Measurements from ENCODE around the gene DYNLL2. TPM values are rescaled to one million over a fixed set of nuclear protein-coding genes. Genes with fewer than 3 reads are reported as not detected.

Gene DYNLL2
- total RNA-seq, 2 donors from 2014 or later: 41.0 to 44.1 TPM

DNA sequence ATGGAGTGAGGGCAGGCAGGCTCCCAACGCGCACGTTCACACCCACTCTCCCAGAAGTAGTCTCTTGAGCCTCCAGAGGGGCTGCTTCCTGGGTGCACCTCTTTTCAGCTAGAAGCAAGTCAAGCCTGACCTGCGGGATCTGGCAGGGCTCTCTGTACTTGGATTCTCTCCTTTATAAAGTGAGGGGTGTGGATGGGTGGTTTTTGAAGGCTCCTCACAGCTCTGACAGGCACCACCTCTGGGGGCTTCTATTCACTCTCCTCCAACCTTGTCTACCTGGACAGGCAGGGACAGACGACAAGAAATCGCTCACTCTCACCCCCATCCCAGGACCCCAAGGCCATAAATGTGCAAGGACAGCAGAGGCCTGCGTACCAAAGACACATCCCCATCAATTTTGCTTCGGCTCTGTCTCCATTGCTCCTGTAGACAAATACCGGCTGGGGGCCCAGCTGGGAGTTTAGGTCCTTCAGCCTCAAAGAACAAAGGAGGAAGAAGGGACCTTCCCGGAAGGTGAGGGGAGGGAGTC, 814 bp upstream of the DYNLL2 start:
- ATAC-seq (no peak), DNase-seq (no peak)
- Mint-ChIP-seq H3K27ac (no peak overlapping the region), H3K27me3 (peaks cover 17% of the 10 kb centered on the region), H3K4me3 (peak overlapping the region; percentile 75), H3K36me3 (ENCODE audit: low read depth) (peaks cover 3% of the 10 kb centered on the region), H3K4me1 (peaks cover 23% of the 10 kb centered on the region)
- no peaks in the 10 kb centered on the region for H3K9me3 ChIP-seq (ENCODE audit: control insufficient read depth, low read length, poor library complexity, severe bottlenecking)

DNA sequence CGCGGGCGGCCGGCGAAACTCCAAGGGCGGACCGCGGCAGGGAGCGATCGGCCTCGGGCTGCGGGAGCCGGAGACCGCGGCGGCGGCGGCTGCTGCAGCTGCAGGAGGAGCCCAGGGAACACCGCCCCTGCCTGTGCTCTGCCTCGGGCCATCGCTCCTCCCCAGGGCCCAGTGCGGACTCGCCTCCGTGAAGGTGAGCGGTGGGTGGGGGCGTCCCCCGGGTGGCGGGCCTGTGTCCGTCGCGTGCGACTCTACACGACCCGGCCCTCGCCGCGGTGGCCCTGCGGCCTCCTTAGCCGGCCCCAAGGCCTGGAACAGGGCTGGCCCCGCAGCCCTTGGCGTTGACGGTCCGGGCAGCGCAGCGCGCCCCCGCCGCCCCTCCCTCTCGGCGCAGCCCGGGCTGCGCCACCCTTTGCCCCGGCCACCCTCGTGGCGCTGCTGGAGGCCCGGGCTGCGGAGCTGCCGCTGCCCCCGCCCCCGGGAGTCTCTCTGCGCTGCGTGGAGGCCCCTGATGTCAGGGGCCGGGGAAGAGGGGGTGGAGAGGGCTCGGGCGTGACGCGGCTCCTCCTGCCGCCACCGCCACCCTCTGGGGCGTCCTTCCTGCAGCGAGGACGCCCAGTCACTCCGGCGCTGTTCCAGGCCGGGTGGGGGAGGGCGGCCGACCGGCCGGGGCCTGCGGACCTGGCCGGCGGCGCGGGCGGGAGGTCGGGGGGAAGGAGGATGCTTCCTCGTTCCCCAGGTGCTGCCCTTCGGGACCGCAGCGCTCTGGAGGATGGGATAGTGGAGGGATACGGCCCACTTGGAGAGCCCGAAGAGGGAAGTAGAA, 485 bp downstream of the DYNLL2 start:
- H3K27ac Mint-ChIP-seq: peak overlapping the region; percentile 89
- H3K4me3 Mint-ChIP-seq: peak overlapping the region; percentile 89
- DNase-seq (peak; percentile 53 to 59 (median 57)), ATAC-seq (peak; percentile 67)
- H3K9me3 ChIP-seq (ENCODE audit: control insufficient read depth, low read length, poor library complexity, severe bottlenecking): no peaks in the 10 kb centered on the region
- peaks cover 34% of the 10 kb centered on the region for H3K4me1 Mint-ChIP-seq
- H3K36me3 Mint-ChIP-seq (ENCODE audit: low read depth): peaks cover 6% of the 10 kb centered on the region
- H3K27me3 Mint-ChIP-seq: peaks cover 12% of the 10 kb centered on the region

DNA sequence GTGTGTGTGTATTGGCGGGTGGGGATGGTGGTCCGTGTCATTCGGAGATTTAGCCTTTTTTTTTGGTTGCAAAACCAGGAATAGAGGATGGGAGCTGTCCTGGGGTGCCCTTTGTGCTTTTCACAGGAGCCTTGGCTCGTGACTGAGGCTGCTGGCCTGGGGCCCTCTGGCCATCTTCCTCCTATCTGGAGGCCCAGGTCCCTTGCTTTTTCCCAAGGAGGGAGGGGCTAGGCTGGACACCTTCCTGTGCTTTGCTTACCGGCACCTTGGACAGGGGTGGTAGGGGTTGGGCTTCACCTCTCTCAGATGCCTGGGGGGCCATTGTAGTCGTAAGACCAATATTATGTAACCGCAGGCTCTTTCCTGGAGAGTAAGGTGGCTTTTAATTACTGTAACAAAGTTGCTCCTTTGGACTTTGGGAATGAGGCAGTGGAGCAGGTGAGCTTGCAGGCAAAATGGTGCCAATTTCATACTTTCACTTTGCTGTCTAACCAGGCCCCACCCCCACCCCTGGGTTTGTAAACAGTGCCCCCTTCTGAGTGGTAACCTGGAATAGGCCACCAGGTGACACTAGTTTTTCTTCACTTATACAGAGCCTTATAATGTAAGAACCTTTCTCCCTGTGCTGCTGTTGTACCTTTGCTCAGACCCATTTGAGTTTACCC, 1.2 kb downstream of the DYNLL2 start:
- Mint-ChIP-seq H3K4me1 (peaks cover 37% of the 10 kb centered on the region), H3K4me3 (peak overlapping the region; percentile 89), H3K27me3 (peaks cover 10% of the 10 kb centered on the region), H3K27ac (peak overlapping the region; percentile 89), H3K36me3 (ENCODE audit: low read depth) (peaks cover 6% of the 10 kb centered on the region)
- no peaks in the 10 kb centered on the region for H3K9me3 ChIP-seq (ENCODE audit: control insufficient read depth, low read length, poor library complexity, severe bottlenecking)
- peak in 1 of 3 donors; percentile 43 for DNase-seq
- peak; percentile 50 for ATAC-seq

- no peak for DNase-seq
- ATAC-seq: no peak
- H3K9me3 ChIP-seq (ENCODE audit: control insufficient read depth, low read length, poor library complexity, severe bottlenecking): no peaks in the 10 kb centered on the region
- Mint-ChIP-seq H3K27me3 (peaks cover 2% of the 10 kb centered on the region), H3K36me3 (ENCODE audit: low read depth) (peaks cover 8% of the 10 kb centered on the region), H3K27ac (peak overlapping the region; percentile 89), H3K4me1 (peaks cover 42% of the 10 kb centered on the region), H3K4me3 (peak overlapping the region; percentile 89)
Observed at GRCh38 chr17:58085039-58085715, 2.0 kb downstream of the DYNLL2 start.

GRCh38 chr17:58086953-58087352, 3.7 kb downstream of the DYNLL2 start:
- Mint-ChIP-seq H3K27ac (peak overlapping the region; percentile 89), H3K36me3 (ENCODE audit: low read depth) (peaks cover 14% of the 10 kb centered on the region), H3K27me3 (no peaks in the 10 kb centered on the region), H3K4me1 (peaks cover 48% of the 10 kb centered on the region), H3K4me3 (peak overlapping the region; percentile 53)
- DNase-seq (no peak), ATAC-seq (no peak)
- no peaks in the 10 kb centered on the region for H3K9me3 ChIP-seq (ENCODE audit: control insufficient read depth, low read length, poor library complexity, severe bottlenecking)

DNA sequence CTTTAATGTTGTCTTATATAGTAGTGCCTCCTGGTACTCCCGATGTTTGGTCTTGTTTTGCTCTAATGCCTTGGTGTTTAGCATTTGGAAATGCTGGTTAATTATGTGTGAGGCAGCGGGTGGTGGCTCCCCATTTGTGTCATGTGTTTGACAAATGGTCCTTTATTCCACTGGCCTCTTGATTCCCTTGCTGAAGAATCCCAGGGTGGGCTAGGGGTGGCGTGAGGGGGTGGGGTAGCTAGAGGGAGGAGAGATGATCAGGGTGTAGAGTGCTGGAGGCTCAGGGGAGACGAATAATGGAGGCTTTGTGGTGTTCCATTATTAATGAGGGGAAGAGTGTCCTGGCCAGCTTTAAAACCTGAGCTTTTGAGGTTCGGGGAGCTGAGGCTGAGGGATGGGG, 5.4 kb downstream of the DYNLL2 start:
- H3K9me3 ChIP-seq (ENCODE audit: control insufficient read depth, low read length, poor library complexity, severe bottlenecking): no peaks in the 10 kb centered on the region
- Mint-ChIP-seq H3K36me3 (ENCODE audit: low read depth) (peaks cover 18% of the 10 kb centered on the region), H3K4me1 (peaks cover 46% of the 10 kb centered on the region), H3K4me3 (no peak overlapping the region), H3K27me3 (no peaks in the 10 kb centered on the region), H3K27ac (no peak overlapping the region)
- DNase-seq: no peak
- ATAC-seq: no peak

DNA sequence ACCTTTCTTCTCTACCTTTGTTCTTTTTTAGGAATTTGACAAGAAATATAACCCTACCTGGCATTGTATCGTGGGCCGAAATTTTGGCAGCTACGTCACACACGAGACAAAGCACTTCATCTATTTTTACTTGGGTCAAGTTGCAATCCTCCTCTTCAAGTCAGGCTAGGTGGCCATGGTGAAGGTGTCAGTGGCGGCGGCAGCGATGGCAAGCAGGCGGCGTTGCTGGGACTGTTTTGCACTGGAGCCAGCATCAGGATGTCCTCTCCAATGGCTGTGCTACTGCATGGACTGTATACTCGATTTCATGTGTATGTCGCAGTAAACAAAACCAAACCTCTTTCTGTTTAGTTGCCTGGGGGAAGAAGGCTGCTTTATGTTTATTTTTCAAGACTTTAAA, 5.9 kb downstream of the DYNLL2 start:
- no peak overlapping the region for H3K4me3 Mint-ChIP-seq
- peaks cover 18% of the 10 kb centered on the region for H3K36me3 Mint-ChIP-seq (ENCODE audit: low read depth)
- ATAC-seq (no peak), DNase-seq (no peak)
- peak overlapping the region; percentile 65 for H3K27ac Mint-ChIP-seq
- H3K9me3 ChIP-seq (ENCODE audit: control insufficient read depth, low read length, poor library complexity, severe bottlenecking): no peaks in the 10 kb centered on the region
- peaks cover 46% of the 10 kb centered on the region for H3K4me1 Mint-ChIP-seq
- H3K27me3 Mint-ChIP-seq: no peaks in the 10 kb centered on the region

DNA sequence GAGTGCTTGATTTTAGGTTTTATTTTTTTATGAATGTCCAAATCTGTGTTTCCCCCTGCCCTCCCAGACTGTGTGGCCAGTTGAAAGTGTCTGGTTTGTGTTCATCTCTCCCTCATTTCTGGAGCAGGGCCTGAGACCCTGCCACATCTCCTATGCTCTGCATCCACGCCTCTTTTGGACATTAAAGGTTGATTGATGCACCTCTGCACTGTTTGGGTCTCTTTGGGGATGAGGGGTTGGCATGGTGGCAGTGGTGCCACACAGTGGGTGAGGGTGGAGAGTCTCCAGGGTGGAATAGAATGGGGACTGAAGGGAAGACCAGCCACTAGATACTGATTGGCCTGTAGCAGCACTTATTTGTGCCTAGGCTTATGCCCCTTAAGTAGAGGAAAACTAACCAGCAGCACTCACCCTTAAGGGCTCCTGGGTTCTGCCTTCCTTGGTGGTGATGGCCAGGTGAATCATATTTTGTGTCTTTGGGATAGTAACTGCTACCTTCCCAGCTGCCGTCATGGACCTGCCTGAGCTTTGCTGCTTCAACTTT, 7.9 kb downstream of the DYNLL2 start:
- Mint-ChIP-seq H3K36me3 (ENCODE audit: low read depth) (peaks cover 18% of the 10 kb centered on the region), H3K4me3 (no peak overlapping the region), H3K27me3 (no peaks in the 10 kb centered on the region), H3K27ac (peak overlapping the region; percentile 61), H3K4me1 (peaks cover 36% of the 10 kb centered on the region)
- H3K9me3 ChIP-seq (ENCODE audit: control insufficient read depth, low read length, poor library complexity, severe bottlenecking): no peaks in the 10 kb centered on the region
- ATAC-seq: no peak
- DNase-seq: no peak

- peaks cover 33% of the 10 kb centered on the region for H3K4me1 Mint-ChIP-seq
Observed at GRCh38 chr17:58092101-58092796, 9.0 kb downstream of the DYNLL2 start.

DNA sequence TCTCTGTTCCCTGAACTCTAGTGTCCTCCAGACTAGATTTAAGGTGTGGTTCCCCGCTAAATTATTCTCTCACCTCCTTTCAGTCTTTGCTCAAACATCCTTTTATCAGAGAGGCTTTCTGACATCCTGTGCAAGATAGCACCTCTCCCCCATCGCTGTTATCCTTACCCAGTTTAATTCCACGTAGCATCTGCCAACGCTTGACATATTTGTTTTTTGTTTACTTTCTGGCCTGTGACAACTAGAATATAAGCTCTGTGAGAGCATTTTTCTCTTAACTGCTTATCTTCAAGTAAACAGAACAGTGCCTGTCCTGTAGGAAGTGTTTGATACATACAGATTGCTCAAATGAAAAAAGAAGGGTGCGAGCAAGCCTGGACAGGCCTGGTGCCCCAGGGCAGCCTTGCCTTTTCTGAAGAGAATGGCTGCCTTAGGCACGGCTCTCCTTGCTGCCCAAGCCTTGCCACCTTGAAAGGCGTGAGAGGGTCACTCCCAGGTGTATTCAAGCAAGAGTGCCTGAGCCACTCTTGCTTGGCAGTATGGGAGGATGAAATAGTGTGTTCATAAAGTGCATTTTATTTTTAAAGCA, 9.7 kb downstream of the DYNLL2 start:
- no peak for DNase-seq
- Mint-ChIP-seq H3K4me3 (no peak overlapping the region), H3K36me3 (ENCODE audit: low read depth) (peaks cover 15% of the 10 kb centered on the region), H3K27ac (peak overlapping the region; percentile 61), H3K4me1 (peaks cover 28% of the 10 kb centered on the region), H3K27me3 (no peaks in the 10 kb centered on the region)
- H3K9me3 ChIP-seq (ENCODE audit: control insufficient read depth, low read length, poor library complexity, severe bottlenecking): no peaks in the 10 kb centered on the region
- ATAC-seq: no peak

More at GRCh38 chr17:58092101-58092796, 9.0 kb downstream of the DYNLL2 start:
- H3K36me3 Mint-ChIP-seq (ENCODE audit: low read depth): peaks cover 15% of the 10 kb centered on the region
- no peaks in the 10 kb centered on the region for H3K9me3 ChIP-seq (ENCODE audit: control insufficient read depth, low read length, poor library complexity, severe bottlenecking)
- H3K4me3 Mint-ChIP-seq: no peak overlapping the region
- no peaks in the 10 kb centered on the region for H3K27me3 Mint-ChIP-seq
- peak overlapping the region; percentile 61 for H3K27ac Mint-ChIP-seq
- ATAC-seq (no peak), DNase-seq (no peak)

DNA sequence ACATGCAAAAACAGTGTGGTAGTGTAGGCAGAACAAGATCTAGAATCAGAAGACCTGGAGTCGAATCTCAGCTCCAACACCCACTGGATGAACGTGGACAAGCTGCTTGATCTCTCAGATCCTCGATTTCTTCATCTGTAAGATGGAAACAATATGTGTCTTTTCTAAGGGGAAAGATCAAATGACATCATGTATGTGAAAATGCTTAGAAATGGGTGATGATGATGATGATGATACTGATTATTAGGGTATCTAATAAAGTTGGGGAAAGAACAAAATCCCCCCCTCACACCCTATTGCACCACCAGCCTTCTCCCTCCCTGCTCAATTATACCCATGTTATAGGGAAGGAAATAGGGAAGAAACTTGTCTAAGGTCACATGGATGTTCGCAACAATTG, 10.9 kb downstream of the DYNLL2 start:
- peaks cover 13% of the 10 kb centered on the region for H3K36me3 Mint-ChIP-seq (ENCODE audit: low read depth)
- no peaks in the 10 kb centered on the region for H3K9me3 ChIP-seq (ENCODE audit: control insufficient read depth, low read length, poor library complexity, severe bottlenecking)
- no peaks in the 10 kb centered on the region for H3K27me3 Mint-ChIP-seq
- H3K4me3 Mint-ChIP-seq: no peak overlapping the region
- DNase-seq (no peak), ATAC-seq (no peak)
- peak overlapping the region; percentile 29 for H3K27ac Mint-ChIP-seq
- peaks cover 20% of the 10 kb centered on the region for H3K4me1 Mint-ChIP-seq

GRCh38 chr17:58096892-58097291, 13.7 kb downstream of the DYNLL2 start:
- no peak for DNase-seq
- Mint-ChIP-seq H3K27ac (peak overlapping the region; percentile 21), H3K4me3 (no peak overlapping the region), H3K4me1 (peaks cover 7% of the 10 kb centered on the region), H3K27me3 (no peaks in the 10 kb centered on the region), H3K36me3 (ENCODE audit: low read depth) (peaks cover 5% of the 10 kb centered on the region)
- no peak for ATAC-seq
- H3K9me3 ChIP-seq (ENCODE audit: control insufficient read depth, low read length, poor library complexity, severe bottlenecking): no peaks in the 10 kb centered on the region
